IMR-90 (cell line): ENCODE results near the gene NCKAP5. TPM values are rescaled to one million over a fixed set of nuclear protein-coding genes. Genes with fewer than 3 reads are reported as not detected.

ENCODE experiments used
- ATAC-seq: fragments of 200-7000 bp; cut with Tn5 transposase; 2 replicates; pipeline ENCODE4 v1.9.1; 2020; ENCODE audit warnings: low read depth, mild to moderate bottlenecking, moderate library complexity
- BruUV-seq: library from RNA; stranded (reverse); fragments of 400-500 nt; replicated peaks from 2 replicates; lab custom pipeline; 2021; lab: Mats Ljungman, UMichigan
- CTCF ChIA-PET: fragments of 300-600 bp; formaldehyde crosslinking; extraction: SDS; loops from one replicate; lab custom pipeline; 2021; ENCODE audit warnings: antibody characterized with exemption; lab: Yijun Ruan, JAX
- POLR2A ChIA-PET: fragments of 300-600 bp; sonication (Branson Sonifier 250); formaldehyde crosslinking; loops from one replicate; lab custom pipeline; 2022; ENCODE audit warnings: antibody characterized with exemption; ENCODE audit not compliant: unreplicated experiment; lab: Charles Lee
- DNase-seq: peaks from one replicate; pipeline ENCODE4 v3.0.0; 2013
- H2AFZ ChIP-seq: replicated peaks from 2 replicates; pipeline ENCODE3; 2013; ENCODE audit warnings: low read length, mild to moderate bottlenecking; ENCODE audit not compliant: poor library complexity
- H2AK5ac ChIP-seq: 2 replicates; pipeline ENCODE4 v1.6.1; 2013; ENCODE audit warnings: low read depth, low read length, inconsistent platforms
- H2AK9ac ChIP-seq: replicated peaks from 2 replicates; pipeline ENCODE3; 2013; ENCODE audit warnings: mild to moderate bottlenecking, low read depth, low read length, moderate library complexity; ENCODE audit not compliant: poor library complexity
- H2BK120ac ChIP-seq: 2 replicates; pipeline ENCODE4 v1.6.1; 2013; ENCODE audit warnings: low read depth, low read length, inconsistent platforms
- H2BK15ac ChIP-seq: 3 replicates; pipeline ENCODE4 v1.6.1; 2013; ENCODE audit warnings: low read depth, low read length, inconsistent platforms
- H2BK20ac ChIP-seq: 2 replicates; pipeline ENCODE4 v1.6.1; 2013; ENCODE audit warnings: low read depth, mild to moderate bottlenecking, inconsistent platforms, low read length, moderate library complexity
- H2BK5ac ChIP-seq: 2 replicates; pipeline ENCODE4 v1.6.1; 2013; ENCODE audit warnings: mild to moderate bottlenecking, low read depth, low read length, inconsistent platforms; ENCODE audit not compliant: poor library complexity, severe bottlenecking
- H3K14ac ChIP-seq: replicated peaks from 2 replicates; pipeline ENCODE4 v1.6.1; 2013; ENCODE audit warnings: low read depth, low read length, inconsistent platforms
- H3K18ac ChIP-seq: 2 replicates; pipeline ENCODE4 v1.6.1; 2013; ENCODE audit warnings: low read depth, low read length, control low read depth
- H3K23ac ChIP-seq: 2 replicates; pipeline ENCODE4 v1.6.1; 2013; ENCODE audit warnings: low read depth, low read length, inconsistent platforms
- H3K27ac ChIP-seq: 2 replicates; pipeline ENCODE4 v1.5.1; 2013; ENCODE audit warnings: mild to moderate bottlenecking, control low read depth, low read length; ENCODE audit not compliant: insufficient read depth
- H3K27me3 ChIP-seq: 2 replicates; pipeline ENCODE4 v1.6.1; 2013; ENCODE audit warnings: low read length; ENCODE audit not compliant: control insufficient read depth, insufficient read depth
- H3K36me3 ChIP-seq: 2 replicates; pipeline ENCODE4 v1.6.1; 2013; ENCODE audit warnings: low read length, mixed read lengths; ENCODE audit not compliant: control insufficient read depth, insufficient read depth
- H3K4ac ChIP-seq: 2 replicates; pipeline ENCODE4 v1.6.1; 2013; ENCODE audit warnings: low read depth, low read length, inconsistent platforms
- H3K4me1 ChIP-seq: 2 replicates; pipeline ENCODE4 v1.6.1; 2013; ENCODE audit warnings: low read length, mixed read lengths; ENCODE audit not compliant: control insufficient read depth, insufficient read depth
- H3K4me2 ChIP-seq: 2 replicates; pipeline ENCODE4 v1.6.1; 2013; ENCODE audit warnings: low read depth, mild to moderate bottlenecking, control low read depth, low read length, moderate library complexity
- H3K4me3 ChIP-seq: 2 replicates; pipeline ENCODE4 v1.5.1; 2013; ENCODE audit warnings: low read depth, mild to moderate bottlenecking, control low read depth, low read length, moderate library complexity; ENCODE audit not compliant: insufficient read depth
- H3K56ac ChIP-seq: 2 replicates; pipeline ENCODE4 v1.6.1; 2013; ENCODE audit warnings: low read length, inconsistent platforms; ENCODE audit not compliant: insufficient read depth; ENCODE audit errors: extremely low read depth
- H3K79me1 ChIP-seq, 2 experiments: 2 replicates each; pipeline ENCODE4 v1.6.1; 2013; ENCODE audit warnings: low read length in 2 of 2, inconsistent platforms in 1 of 2, low read depth in 1 of 2
- H3K9ac ChIP-seq: 2 replicates; pipeline ENCODE4 v1.6.1; 2013; ENCODE audit warnings: low read depth, low read length, control low read depth
- H3K9me1 ChIP-seq: 2 replicates; pipeline ENCODE4 v1.6.1; 2013; ENCODE audit warnings: low read length, inconsistent platforms; ENCODE audit not compliant: insufficient read depth
- H3K9me3 ChIP-seq: 2 replicates; pipeline ENCODE4 v1.6.1; 2013; ENCODE audit warnings: low read length; ENCODE audit not compliant: control insufficient read depth, insufficient read depth
- H4K20me1 ChIP-seq: 2 replicates; pipeline ENCODE4 v1.6.1; 2013; ENCODE audit warnings: low read length, inconsistent platforms; ENCODE audit not compliant: insufficient read depth
- H4K5ac ChIP-seq: 2 replicates; pipeline ENCODE4 v1.6.1; 2013; ENCODE audit warnings: mild to moderate bottlenecking, low read depth, low read length, control low read depth
- H4K8ac ChIP-seq, 2 experiments: 2 replicates each; pipeline ENCODE4 v1.6.1; 2013; ENCODE audit warnings: low read depth in 2 of 2, low read length in 2 of 2, control low read depth in 1 of 2, inconsistent platforms in 1 of 2
- H4K91ac ChIP-seq: 2 replicates; pipeline ENCODE4 v1.6.1; 2013; ENCODE audit warnings: low read depth, low read length, inconsistent platforms; ENCODE audit not compliant: insufficient read depth
- BHLHE40 ChIP-seq: fragments of 150-350 bp; IDR thresholded peaks from 2 replicates; pipeline ENCODE4 v1.6.1; 2016; ENCODE audit warnings: mild to moderate bottlenecking, low read depth, low read length
- CEBPB ChIP-seq: IDR thresholded peaks from 2 replicates; pipeline ENCODE4 v1.6.1; 2012; ENCODE audit warnings: low read depth, low read length, improper control_type of control experiment
- CHD1 ChIP-seq: IDR thresholded peaks from 2 replicates; pipeline ENCODE4 v1.6.1; 2012; ENCODE audit warnings: low read depth, low read length, improper control_type of control experiment
- FOS ChIP-seq: fragments of 150-350 bp; IDR thresholded peaks from 2 replicates; pipeline ENCODE4 v1.6.1; 2016; ENCODE audit warnings: low read depth, low read length
- MAFK ChIP-seq: IDR thresholded peaks from 2 replicates; pipeline ENCODE4 v1.6.1; 2012; ENCODE audit warnings: low read depth, low read length, improper control_type of control experiment
- MAZ ChIP-seq: IDR thresholded peaks from 2 replicates; pipeline ENCODE4 v1.6.1; 2012; ENCODE audit warnings: low read depth, mild to moderate bottlenecking, low read length, improper control_type of control experiment, moderate library complexity, borderline replicate concordance
- MXI1 ChIP-seq: IDR thresholded peaks from 2 replicates; pipeline ENCODE4 v1.6.1; 2012; ENCODE audit warnings: low read depth, mild to moderate bottlenecking, low read length, moderate library complexity, borderline replicate concordance
- NFE2L2 ChIP-seq: fragments of 150-350 bp; IDR thresholded peaks from 2 replicates; pipeline ENCODE4 v1.6.1; 2016; ENCODE audit warnings: low read depth, mild to moderate bottlenecking, low read length
- POLR2A ChIP-seq: IDR thresholded peaks from 2 replicates; pipeline ENCODE4 v1.6.1; 2012; ENCODE audit warnings: mild to moderate bottlenecking, low read depth, low read length
- RAD21 ChIP-seq: IDR thresholded peaks from 2 replicates; pipeline ENCODE4 v1.6.1; 2012; ENCODE audit warnings: low read length, improper control_type of control experiment
- RCOR1 ChIP-seq: IDR thresholded peaks from 2 replicates; pipeline ENCODE4 v1.6.1; 2012; ENCODE audit warnings: mild to moderate bottlenecking, low read length, improper control_type of control experiment; ENCODE audit not compliant: insufficient replicate concordance
- RFX5 ChIP-seq: IDR thresholded peaks from 2 replicates; pipeline ENCODE4 v1.8.0; 2012; ENCODE audit warnings: low read depth, mild to moderate bottlenecking, low read length, moderate library complexity
- SMC3 ChIP-seq: fragments of 150-350 bp; IDR thresholded peaks from 2 replicates; pipeline ENCODE4 v1.6.1; 2016; ENCODE audit warnings: low read depth, mild to moderate bottlenecking, antibody characterized with exemption, low read length, moderate library complexity
- WGBS, 2 experiments: methylation state at CpG; one replicate each; pipeline versions ENCODE4 v1.1.5 to v1.1.7; 2013; ENCODE audit warnings: missing lambda C conversion rate in 2 of 2; ENCODE audit not compliant: insufficient read length in 1 of 2; ENCODE audit errors: extremely low coverage in 2 of 2; 5-methylcytosine and 5-hydroxymethylcytosine counted together
- dilution Hi-C: fragments of 300-500 bp; cut with HindIII; formaldehyde crosslinking; loops from one replicate; pipeline ENCODE4 v1.14.3; 2018; ENCODE audit warnings: low sequenced_read_pairs; ENCODE audit not compliant: unreplicated experiment
- in situ Hi-C: fragments of 300-500 bp; cut with MboI; formaldehyde crosslinking; loops from 3 replicates; pipeline ENCODE4 v1.14.3; 2019; ENCODE audit warnings: low sequenced_read_pairs, inconsistent platforms, mixed read lengths
- intact Hi-C: fragments of 100-400 bp; cut with micrococcal nuclease; formaldehyde crosslinking; loops from 2 replicates; pipeline ENCODE4 v1.10.0; 2022
- polyA plus RNA-seq, 3 experiments: library from polyadenylated mRNA; depleted of rRNA; stranded (reverse); fragments of >200 nt; gene quantifications; 2 replicates each; pipeline ENCODE4 v1.2.3, GENCODE V29; 2012; ENCODE audit warnings: low replicate concordance in 1 of 3
- total RNA-seq: library from RNA; depleted of rRNA; stranded (reverse); fragments of >200 nt; gene quantifications from 2 replicates; pipeline ENCODE4 v1.2.3, GENCODE V29; 2012
- TF ChIP-seq, protein P1 (sequence below): fragments of 150-350 bp; IDR thresholded peaks from 2 replicates; pipeline ENCODE4 v1.6.1; 2016; ENCODE audit warnings: low read depth, mild to moderate bottlenecking, low read length, moderate library complexity, borderline replicate concordance
- TF ChIP-seq, protein P2 (sequence below): fragments of 150-350 bp; IDR thresholded peaks from 2 replicates; pipeline ENCODE4 v1.6.1; 2017; ENCODE audit warnings: mild to moderate bottlenecking, antibody characterized with exemption, low read length, low read depth
- TF ChIP-seq, protein P3 (sequence below): conservative IDR thresholded peaks from 2 replicates; pipeline ENCODE4 v1.5.1; 2012; ENCODE audit warnings: mild to moderate bottlenecking, low read depth, low read length, improper control_type of control experiment

NCKAP5 gene
- total and polyA plus RNA-seq, 2 of the 4 experiments (the other 2 are of a cell fraction), result 2.7 to 3.9 TPM

DNA sequence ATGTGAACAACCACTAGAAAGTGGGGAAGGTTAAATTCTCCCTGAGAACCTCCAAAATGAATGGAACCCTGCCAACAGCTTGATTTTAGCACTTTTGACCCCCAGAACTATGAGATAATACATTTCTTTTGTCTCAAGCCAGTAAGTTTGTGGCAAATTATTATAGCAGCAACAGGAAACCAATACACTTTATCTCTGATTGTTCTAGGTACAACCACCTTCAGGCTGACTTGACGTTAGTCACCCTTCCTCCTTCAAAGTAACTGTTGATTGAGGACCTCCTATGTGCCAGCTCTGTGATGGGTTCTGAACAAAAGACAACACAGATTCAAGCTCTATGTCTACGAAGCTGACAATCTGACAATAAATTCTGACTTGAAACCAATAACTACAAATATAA, 318.9 kb downstream of the NCKAP5 start:
- CTCF ChIA-PET, result no interaction called here
- H4K5ac ChIP-seq, result no peak overlapping the region
- intact Hi-C loops (no loop called here), in situ Hi-C loops (no loop called here), dilution Hi-C loops (no loop called here)
- no TSS peak for BruUV-seq
- no peaks in the 10 kb centered on the region for H3K9me3 ChIP-seq
- H2BK15ac ChIP-seq, result peak overlapping the region; percentile 79; the same call in 1 of the 3 replicates
- peak overlapping the region; percentile 32; the same call in 1 of the 2 replicates for H2AK5ac ChIP-seq
- H3K27ac ChIP-seq, result no peak overlapping the region
- H3K4me3 ChIP-seq, result no peak overlapping the region
- no peak overlapping the region for H2AK9ac ChIP-seq
- no peak overlapping the region for H2BK5ac ChIP-seq
- no peak overlapping the region for H3K4me2 ChIP-seq
- WGBS, 2 experiments, result 100% methylated on average over 1 of the region's 2 CpGs; no CpG with 5 or more reads in 1 of the 2 experiments
- H2BK120ac ChIP-seq, result no peak overlapping the region
- no peak overlapping the region for H2AFZ ChIP-seq
- peak overlapping the region; percentile 44; the same call in 1 of the 2 replicates for H3K23ac ChIP-seq
- no peaks in the 10 kb centered on the region for H3K27me3 ChIP-seq
- POLR2A ChIA-PET, result no interaction called here
- DNase-seq (no peak), ATAC-seq (no peak)
- no peak overlapping the region for H3K18ac ChIP-seq
- H3K9me1 ChIP-seq, result peaks cover 21% of the 10 kb centered on the region
- H3K14ac ChIP-seq, result no peak overlapping the region
- H4K20me1 ChIP-seq, result no peaks in the 10 kb centered on the region
- H3K79me1 ChIP-seq, result peaks cover 48 to 84% of the 10 kb centered on the region in 2 experiments
- peaks cover 7% of the 10 kb centered on the region; the same call in 1 of the 2 replicates for H3K36me3 ChIP-seq
- no peak overlapping the region for H3K9ac ChIP-seq
- no peak overlapping the region for H2BK20ac ChIP-seq
- no peak overlapping the region for H4K91ac ChIP-seq
- peak overlapping the region in 1 of 2 experiments; percentile 60; a peak in 1 of 4 replicates for H4K8ac ChIP-seq
- H3K4me1 ChIP-seq, result peaks cover 20% of the 10 kb centered on the region
- TF ChIP-seq BHLHE40 (no peak), MXI1 (no peak), MAZ (no peak), FOS (no peak), RFX5 (no peak), CHD1 (no peak), POLR2A (no peak), SMC3 (no peak), RAD21 (no peak), MAFK (no peak), NFE2L2 (no peak), CEBPB (no peak), RCOR1 (no peak)
- TF ChIP-seq, protein P1, sequence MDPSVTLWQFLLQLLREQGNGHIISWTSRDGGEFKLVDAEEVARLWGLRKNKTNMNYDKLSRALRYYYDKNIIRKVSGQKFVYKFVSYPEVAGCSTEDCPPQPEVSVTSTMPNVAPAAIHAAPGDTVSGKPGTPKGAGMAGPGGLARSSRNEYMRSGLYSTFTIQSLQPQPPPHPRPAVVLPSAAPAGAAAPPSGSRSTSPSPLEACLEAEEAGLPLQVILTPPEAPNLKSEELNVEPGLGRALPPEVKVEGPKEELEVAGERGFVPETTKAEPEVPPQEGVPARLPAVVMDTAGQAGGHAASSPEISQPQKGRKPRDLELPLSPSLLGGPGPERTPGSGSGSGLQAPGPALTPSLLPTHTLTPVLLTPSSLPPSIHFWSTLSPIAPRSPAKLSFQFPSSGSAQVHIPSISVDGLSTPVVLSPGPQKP, result no peak
- TF ChIP-seq, protein P2, sequence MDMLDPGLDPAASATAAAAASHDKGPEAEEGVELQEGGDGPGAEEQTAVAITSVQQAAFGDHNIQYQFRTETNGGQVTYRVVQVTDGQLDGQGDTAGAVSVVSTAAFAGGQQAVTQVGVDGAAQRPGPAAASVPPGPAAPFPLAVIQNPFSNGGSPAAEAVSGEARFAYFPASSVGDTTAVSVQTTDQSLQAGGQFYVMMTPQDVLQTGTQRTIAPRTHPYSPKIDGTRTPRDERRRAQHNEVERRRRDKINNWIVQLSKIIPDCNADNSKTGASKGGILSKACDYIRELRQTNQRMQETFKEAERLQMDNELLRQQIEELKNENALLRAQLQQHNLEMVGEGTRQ, result no peak
- TF ChIP-seq, protein P3, sequence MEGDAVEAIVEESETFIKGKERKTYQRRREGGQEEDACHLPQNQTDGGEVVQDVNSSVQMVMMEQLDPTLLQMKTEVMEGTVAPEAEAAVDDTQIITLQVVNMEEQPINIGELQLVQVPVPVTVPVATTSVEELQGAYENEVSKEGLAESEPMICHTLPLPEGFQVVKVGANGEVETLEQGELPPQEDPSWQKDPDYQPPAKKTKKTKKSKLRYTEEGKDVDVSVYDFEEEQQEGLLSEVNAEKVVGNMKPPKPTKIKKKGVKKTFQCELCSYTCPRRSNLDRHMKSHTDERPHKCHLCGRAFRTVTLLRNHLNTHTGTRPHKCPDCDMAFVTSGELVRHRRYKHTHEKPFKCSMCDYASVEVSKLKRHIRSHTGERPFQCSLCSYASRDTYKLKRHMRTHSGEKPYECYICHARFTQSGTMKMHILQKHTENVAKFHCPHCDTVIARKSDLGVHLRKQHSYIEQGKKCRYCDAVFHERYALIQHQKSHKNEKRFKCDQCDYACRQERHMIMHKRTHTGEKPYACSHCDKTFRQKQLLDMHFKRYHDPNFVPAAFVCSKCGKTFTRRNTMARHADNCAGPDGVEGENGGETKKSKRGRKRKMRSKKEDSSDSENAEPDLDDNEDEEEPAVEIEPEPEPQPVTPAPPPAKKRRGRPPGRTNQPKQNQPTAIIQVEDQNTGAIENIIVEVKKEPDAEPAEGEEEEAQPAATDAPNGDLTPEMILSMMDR, result no peak
- H3K4ac ChIP-seq, result peak overlapping the region; percentile 45
- no peak overlapping the region for H3K56ac ChIP-seq
